ENCODE results near the gene RTP3. TPM values are rescaled to one million over a fixed set of nuclear protein-coding genes. Genes with fewer than 3 reads are reported as not detected.

RTP3 gene
- polyA plus RNA-seq, 1 experiment = not detected

GRCh38 chr3:46527239-46527638 lies 29.5 kb downstream of the RTP3 start:
- ChIA-PET CTCF (interaction anchor here (1.5 kb wide), 1 partner anchor 39 kb away, joined by 5 read pairs; no protein-coding TSS in a partner anchor), POLR2A (no interaction called here)
- Histone ChIP-seq H3K27me3 (ENCODE audit: control insufficient read depth, insufficient read depth, low read length) (no peaks in the 10 kb centered on the region), H3K4me3 (ENCODE audit: low read depth, low read length) (no peak overlapping the region), H3K36me3 (ENCODE audit: control insufficient read depth, insufficient read depth, low read length) (no peaks in the 10 kb centered on the region)
- TF ChIP-seq, protein P1, sequence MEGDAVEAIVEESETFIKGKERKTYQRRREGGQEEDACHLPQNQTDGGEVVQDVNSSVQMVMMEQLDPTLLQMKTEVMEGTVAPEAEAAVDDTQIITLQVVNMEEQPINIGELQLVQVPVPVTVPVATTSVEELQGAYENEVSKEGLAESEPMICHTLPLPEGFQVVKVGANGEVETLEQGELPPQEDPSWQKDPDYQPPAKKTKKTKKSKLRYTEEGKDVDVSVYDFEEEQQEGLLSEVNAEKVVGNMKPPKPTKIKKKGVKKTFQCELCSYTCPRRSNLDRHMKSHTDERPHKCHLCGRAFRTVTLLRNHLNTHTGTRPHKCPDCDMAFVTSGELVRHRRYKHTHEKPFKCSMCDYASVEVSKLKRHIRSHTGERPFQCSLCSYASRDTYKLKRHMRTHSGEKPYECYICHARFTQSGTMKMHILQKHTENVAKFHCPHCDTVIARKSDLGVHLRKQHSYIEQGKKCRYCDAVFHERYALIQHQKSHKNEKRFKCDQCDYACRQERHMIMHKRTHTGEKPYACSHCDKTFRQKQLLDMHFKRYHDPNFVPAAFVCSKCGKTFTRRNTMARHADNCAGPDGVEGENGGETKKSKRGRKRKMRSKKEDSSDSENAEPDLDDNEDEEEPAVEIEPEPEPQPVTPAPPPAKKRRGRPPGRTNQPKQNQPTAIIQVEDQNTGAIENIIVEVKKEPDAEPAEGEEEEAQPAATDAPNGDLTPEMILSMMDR (IDR thresholded peaks at IDR 0.05; ENCODE audit: insufficient read depth, low read depth, low read length) = no peak
- DNase-seq (ENCODE audit: low read depth) = no peak

DNA sequence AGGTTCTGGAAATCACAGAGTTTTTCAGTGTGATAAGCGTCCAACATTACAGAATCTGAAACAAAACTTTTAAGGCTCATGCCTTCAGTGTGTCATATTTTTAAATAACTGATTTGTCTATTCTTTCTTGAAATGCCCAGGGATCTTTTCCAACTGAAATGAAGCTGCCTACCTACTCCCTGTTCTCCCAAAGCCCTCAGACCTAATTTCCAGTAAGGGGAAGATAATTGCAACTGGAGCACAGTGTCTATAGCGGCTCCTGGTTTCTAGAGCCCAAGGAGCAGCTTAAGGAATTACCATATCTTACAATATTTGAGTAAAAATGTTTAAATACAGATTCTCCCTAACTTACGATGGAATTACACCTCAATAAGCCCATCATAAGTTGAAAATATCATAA lies 35.3 kb downstream of the RTP3 start:
- TF ChIP-seq, protein P1 (IDR thresholded peaks at IDR 0.05; ENCODE audit: insufficient read depth, low read depth, low read length) = no peak
- no peak overlapping the region for H3K4me3 ChIP-seq (ENCODE audit: low read depth, low read length)
- H3K27me3 ChIP-seq (ENCODE audit: control insufficient read depth, insufficient read depth, low read length) = no peaks in the 10 kb centered on the region
- H3K36me3 ChIP-seq (ENCODE audit: control insufficient read depth, insufficient read depth, low read length) = no peaks in the 10 kb centered on the region
- no peak for DNase-seq (ENCODE audit: low read depth)
- ChIA-PET POLR2A (no interaction called here), CTCF (no interaction called here)

DNA sequence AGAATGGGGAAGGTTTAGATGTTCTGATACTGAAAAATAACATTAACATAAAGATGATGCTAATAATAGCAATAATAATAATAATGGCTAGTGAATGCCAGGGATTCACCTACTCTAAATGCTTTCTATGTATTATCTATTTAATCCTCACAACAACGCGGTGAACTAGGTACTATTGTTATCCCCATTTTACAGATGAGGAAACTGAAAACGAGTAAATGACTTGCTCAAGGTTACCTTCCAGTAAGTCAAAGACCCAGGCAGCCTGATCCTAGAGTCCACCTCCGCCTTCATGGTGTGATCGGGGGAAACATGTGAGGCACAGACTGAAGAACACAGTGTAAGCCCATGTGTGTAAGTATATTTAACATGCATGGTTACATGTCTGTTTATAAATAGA lies 38.0 kb downstream of the RTP3 start:
- CTCF ChIA-PET = interaction anchor here (1.3 kb wide), 1 partner anchor 47 kb away, joined by 3 read pairs; no protein-coding TSS in a partner anchor
- TF ChIP-seq, protein P1 (IDR thresholded peaks at IDR 0.05; ENCODE audit: insufficient read depth, low read depth, low read length) = no peak
- POLR2A ChIA-PET = no interaction called here

GRCh38 chr3:46536758-46537157 lies 39.0 kb downstream of the RTP3 start:
- H3K4me3 ChIP-seq (ENCODE audit: low read depth, low read length) = no peak overlapping the region
- H3K27me3 ChIP-seq (ENCODE audit: control insufficient read depth, insufficient read depth, low read length) = no peaks in the 10 kb centered on the region
- CTCF ChIA-PET = interaction anchor here (1.3 to 1.4 kb wide), 2 partner anchors 25 to 48 kb away, joined by 3 read pairs; no protein-coding TSS in a partner anchor
- H3K36me3 ChIP-seq (ENCODE audit: control insufficient read depth, insufficient read depth, low read length) = no peaks in the 10 kb centered on the region
- TF ChIP-seq, protein P1 (IDR thresholded peaks at IDR 0.05; ENCODE audit: insufficient read depth, low read depth, low read length) = no peak
- DNase-seq (ENCODE audit: low read depth) = no peak
- POLR2A ChIA-PET = no interaction called here

More for the DNA sequence above, 38.0 kb downstream of the RTP3 start:
- H3K27me3 ChIP-seq (ENCODE audit: control insufficient read depth, insufficient read depth, low read length) = no peaks in the 10 kb centered on the region
- no peak for DNase-seq (ENCODE audit: low read depth)
- no peak overlapping the region for H3K4me3 ChIP-seq (ENCODE audit: low read depth, low read length)
- H3K36me3 ChIP-seq (ENCODE audit: control insufficient read depth, insufficient read depth, low read length) = no peaks in the 10 kb centered on the region

- no peak for DNase-seq (ENCODE audit: low read depth)
- TF ChIP-seq, protein P1 (IDR thresholded peaks at IDR 0.05; ENCODE audit: insufficient read depth, low read depth, low read length) = no peak
- Histone ChIP-seq H3K4me3 (ENCODE audit: low read depth, low read length) (no peak overlapping the region), H3K27me3 (ENCODE audit: control insufficient read depth, insufficient read depth, low read length) (no peaks in the 10 kb centered on the region), H3K36me3 (ENCODE audit: control insufficient read depth, insufficient read depth, low read length) (no peaks in the 10 kb centered on the region)
- CTCF ChIA-PET = interaction anchor here (1.0 to 1.4 kb wide), 2 partner anchors 18 to 26 kb away, joined by 3 to 5 read pairs; no protein-coding TSS in a partner anchor
- POLR2A ChIA-PET = no interaction called here
Observed at GRCh38 chr3:46537316-46537715, 39.5 kb downstream of the RTP3 start.

Measured in BJ (cell line).